Measurements from ENCODE around the gene ALK.

- TF ChIP-seq CTCF (IDR thresholded peaks at IDR 0.05; ENCODE audit: borderline replicate concordance, extremely low read depth, low read length, poor library complexity, severe bottlenecking) (no peak), EZH2 (IDR thresholded peaks at IDR 0.05; ENCODE audit: borderline replicate concordance, low read depth, low read length, severe bottlenecking) (no peak)
Observed at GRCh38 chr2:29634916-29635315, 286.5 kb downstream of the ALK start.

Measured in DND-41 (cell line).